K562 (cell line): Measurements from ENCODE around the gene SULT6B1. TPM values are rescaled to one million over a fixed set of nuclear protein-coding genes. Genes with fewer than 3 reads are reported as not detected.

Source experiments
- BCOR ChIP-seq: fragments of 450-650 bp; IDR thresholded peaks from 2 replicates; pipeline ENCODE4 v1.6.1; 2016
- CBX8 ChIP-seq: fragments of 200-600 bp; sonication (generic); IDR thresholded peaks from 2 replicates; pipeline ENCODE4 v1.6.1; 2012; ENCODE audit warnings: borderline replicate concordance, mixed run types, low read depth, mild to moderate bottlenecking, moderate library complexity, mixed read lengths, low read length, control low read depth, inconsistent platforms; ENCODE audit not compliant: poor library complexity, severe bottlenecking; ENCODE audit errors: extremely low read depth
- DMBX1 ChIP-seq: fragments of 250-450 bp; sonication (Bioruptor Pico); IDR thresholded peaks from 2 replicates; pipeline ENCODE4 v1.8.0; 2022; ENCODE audit warnings: inconsistent platforms, mild to moderate bottlenecking, moderate library complexity, borderline replicate concordance
- FOSL1 ChIP-seq: fragments of 200-800 bp; sonication (Bioruptor generic); conservative IDR thresholded peaks from 2 replicates; pipeline ENCODE4 v1.6.1; 2016; ENCODE audit warnings: missing genetic modification characterization, missing compliant biosample characterization
- FOXA1 ChIP-seq: fragments of 450-650 bp; IDR thresholded peaks from 2 replicates; pipeline ENCODE4 v1.6.1; 2016; ENCODE audit warnings: mild to moderate bottlenecking, borderline replicate concordance
- GTF2F1 ChIP-seq: IDR thresholded peaks from 2 replicates; pipeline ENCODE4 v1.6.1; 2011; ENCODE audit warnings: low read depth, low read length, improper control_type of control experiment
- PRPF4 ChIP-seq: fragments of 200-400 bp; formaldehyde crosslinking; IDR thresholded peaks from one replicate; pipeline ENCODE4 v1.6.1; 2017; ENCODE audit warnings: low read length, low read depth, mild to moderate bottlenecking; ENCODE audit not compliant: insufficient read depth, poor library complexity, severe bottlenecking
- RBBP5 ChIP-seq: fragments of 200-600 bp; sonication (generic); IDR thresholded peaks from 2 replicates; pipeline ENCODE4 v1.6.1; 2012; ENCODE audit warnings: borderline replicate concordance, mild to moderate bottlenecking, low read length, control low read depth, inconsistent platforms; ENCODE audit not compliant: insufficient read depth, poor library complexity, severe bottlenecking
- ZNF184 ChIP-seq: sonication (generic); formaldehyde crosslinking; IDR thresholded peaks from 2 replicates; pipeline ENCODE4 v1.5.0; 2020; ENCODE audit warnings: missing genetic modification reagents
- ZNF282 ChIP-seq: sonication (generic); formaldehyde crosslinking; IDR thresholded peaks from 2 replicates; pipeline ENCODE4 v1.8.1; 2023; ENCODE audit warnings: missing genetic modification reagents
- ZNF436 ChIP-seq: fragments of 250-450, 450-650 bp; sonication (Bioruptor Pico); formaldehyde crosslinking; IDR thresholded peaks from 2 replicates; pipeline ENCODE4 v1.7.0; 2020; ENCODE audit warnings: mild to moderate bottlenecking
- ZNF444 ChIP-seq: fragments of 250-450 bp; sonication (Bioruptor Pico); IDR thresholded peaks from 2 replicates; pipeline ENCODE4 v1.4.0; 2020; ENCODE audit warnings: mild to moderate bottlenecking, moderate library complexity
- ZNF445 ChIP-seq: fragments of 250-450 bp; sonication (Bioruptor Pico); IDR thresholded peaks from 2 replicates; pipeline ENCODE4 v1.4.0; 2020; ENCODE audit warnings: low read depth, mild to moderate bottlenecking, moderate library complexity
- ZNF561 ChIP-seq: fragments of 450-650 bp; formaldehyde crosslinking; conservative IDR thresholded peaks from 2 replicates; pipeline ENCODE4 v1.4.0; 2020; ENCODE audit warnings: mild to moderate bottlenecking, moderate library complexity
- polyA plus RNA-seq, 8 experiments: library from polyadenylated mRNA; depleted of rRNA in 4 of 8; stranded (reverse) in 5 of 8; unstranded in 3 of 8; fragments of >200 nt; fragmentation: Nextera tagmentation in 2 of 8; fragmentation: Illumina TruSeq in 1 of 8; extraction: Ambion mirVana in 2 of 8; extraction: Trizol in 1 of 8; gene quantifications; 2 replicates each; pipeline versions ENCODE4 v1.2.1 to v1.2.3, GENCODE V29; 2011 to 2014; ENCODE audit warnings: inconsistent platforms in 1 of 8, missing spikeins in 1 of 8
- total RNA-seq, 7 experiments: library from RNA; depleted of rRNA in 6 of 7; stranded (reverse); fragments of >200 nt in 6 of 7; fragmentation: Illumina TruSeq in 2 of 7; extraction: Trizol in 2 of 7; gene quantifications; 2 replicates each; pipeline versions ENCODE4 v1.2.1 to v1.2.3, GENCODE V29; 2011 to 2021; ENCODE audit warnings: low replicate concordance in 1 of 7
- TF ChIP-seq, protein P1 (sequence below): fragments of 250-450 bp; sonication (Bioruptor Pico); IDR thresholded peaks from 2 replicates; pipeline ENCODE4 v1.4.0; 2020; ENCODE audit warnings: mild to moderate bottlenecking
- TF ChIP-seq, protein P2 (sequence below): sonication (generic); formaldehyde crosslinking; IDR thresholded peaks from 2 replicates; pipeline ENCODE4 v1.8.0; 2023; ENCODE audit warnings: mild to moderate bottlenecking, missing genetic modification reagents
- TF ChIP-seq, protein P3 (sequence below): sonication (generic); formaldehyde crosslinking; IDR thresholded peaks from 2 replicates; pipeline ENCODE4 v1.8.0; 2022; ENCODE audit warnings: mild to moderate bottlenecking, low read depth, missing genetic modification reagents
- TF ChIP-seq, protein P4 (sequence below): sonication (generic); formaldehyde crosslinking; IDR thresholded peaks from 2 replicates; pipeline ENCODE4 v1.8.0; 2022; ENCODE audit warnings: missing genetic modification reagents, mild to moderate bottlenecking, moderate library complexity, borderline replicate concordance
- TF ChIP-seq, protein P5 (sequence below): fragments of 450-650 bp; IDR thresholded peaks from one replicate; pipeline ENCODE4 v1.6.1; 2018; ENCODE audit warnings: mild to moderate bottlenecking, moderate library complexity; ENCODE audit not compliant: partially characterized antibody

SULT6B1 gene
- total and polyA plus RNA-seq, 9 of the 15 experiments (the other 6 are each of a cell fraction or from before 2014, with no cell fraction given) = not detected

- TF ChIP-seq, protein P1, sequence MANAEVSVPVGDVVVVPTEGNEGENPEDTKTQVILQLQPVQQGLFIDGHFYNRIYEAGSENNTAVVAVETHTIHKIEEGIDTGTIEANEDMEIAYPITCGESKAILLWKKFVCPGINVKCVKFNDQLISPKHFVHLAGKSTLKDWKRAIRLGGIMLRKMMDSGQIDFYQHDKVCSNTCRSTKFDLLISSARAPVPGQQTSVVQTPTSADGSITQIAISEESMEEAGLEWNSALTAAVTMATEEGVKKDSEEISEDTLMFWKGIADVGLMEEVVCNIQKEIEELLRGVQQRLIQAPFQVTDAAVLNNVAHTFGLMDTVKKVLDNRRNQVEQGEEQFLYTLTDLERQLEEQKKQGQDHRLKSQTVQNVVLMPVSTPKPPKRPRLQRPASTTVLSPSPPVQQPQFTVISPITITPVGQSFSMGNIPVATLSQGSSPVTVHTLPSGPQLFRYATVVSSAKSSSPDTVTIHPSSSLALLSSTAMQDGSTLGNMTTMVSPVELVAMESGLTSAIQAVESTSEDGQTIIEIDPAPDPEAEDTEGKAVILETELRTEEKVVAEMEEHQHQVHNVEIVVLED (CRISPR knock-in tag) = peak; percentile 73
- TF ChIP-seq GTF2F1 = no peak
- TF ChIP-seq CBX8 = no peak
- TF ChIP-seq, protein P2, sequence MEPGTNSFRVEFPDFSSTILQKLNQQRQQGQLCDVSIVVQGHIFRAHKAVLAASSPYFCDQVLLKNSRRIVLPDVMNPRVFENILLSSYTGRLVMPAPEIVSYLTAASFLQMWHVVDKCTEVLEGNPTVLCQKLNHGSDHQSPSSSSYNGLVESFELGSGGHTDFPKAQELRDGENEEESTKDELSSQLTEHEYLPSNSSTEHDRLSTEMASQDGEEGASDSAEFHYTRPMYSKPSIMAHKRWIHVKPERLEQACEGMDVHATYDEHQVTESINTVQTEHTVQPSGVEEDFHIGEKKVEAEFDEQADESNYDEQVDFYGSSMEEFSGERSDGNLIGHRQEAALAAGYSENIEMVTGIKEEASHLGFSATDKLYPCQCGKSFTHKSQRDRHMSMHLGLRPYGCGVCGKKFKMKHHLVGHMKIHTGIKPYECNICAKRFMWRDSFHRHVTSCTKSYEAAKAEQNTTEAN (CRISPR knock-in tag) = no peak
- peak; percentile 94 for TF ChIP-seq RBBP5
- peak; percentile 62; the same call in 1 of the 2 replicates for TF ChIP-seq DMBX1 (CRISPR knock-in tag)
- no peak for TF ChIP-seq BCOR
- TF ChIP-seq FOXA1 = no peak
- TF ChIP-seq, protein P3, sequence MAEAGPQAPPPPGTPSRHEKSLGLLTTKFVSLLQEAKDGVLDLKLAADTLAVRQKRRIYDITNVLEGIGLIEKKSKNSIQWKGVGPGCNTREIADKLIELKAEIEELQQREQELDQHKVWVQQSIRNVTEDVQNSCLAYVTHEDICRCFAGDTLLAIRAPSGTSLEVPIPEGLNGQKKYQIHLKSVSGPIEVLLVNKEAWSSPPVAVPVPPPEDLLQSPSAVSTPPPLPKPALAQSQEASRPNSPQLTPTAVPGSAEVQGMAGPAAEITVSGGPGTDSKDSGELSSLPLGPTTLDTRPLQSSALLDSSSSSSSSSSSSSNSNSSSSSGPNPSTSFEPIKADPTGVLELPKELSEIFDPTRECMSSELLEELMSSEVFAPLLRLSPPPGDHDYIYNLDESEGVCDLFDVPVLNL (CRISPR knock-in tag) = peak; percentile 78
- no peak for TF ChIP-seq ZNF282 (CRISPR knock-in tag)
- TF ChIP-seq PRPF4 = no peak
- TF ChIP-seq, protein P4, sequence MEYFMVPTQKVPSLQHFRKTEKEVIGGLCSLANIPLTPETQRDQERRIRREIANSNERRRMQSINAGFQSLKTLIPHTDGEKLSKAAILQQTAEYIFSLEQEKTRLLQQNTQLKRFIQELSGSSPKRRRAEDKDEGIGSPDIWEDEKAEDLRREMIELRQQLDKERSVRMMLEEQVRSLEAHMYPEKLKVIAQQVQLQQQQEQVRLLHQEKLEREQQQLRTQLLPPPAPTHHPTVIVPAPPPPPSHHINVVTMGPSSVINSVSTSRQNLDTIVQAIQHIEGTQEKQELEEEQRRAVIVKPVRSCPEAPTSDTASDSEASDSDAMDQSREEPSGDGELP = peak; percentile 69; the same call in 1 of the 2 replicates
- TF ChIP-seq FOSL1 = 0 out of 2 replicates have a peak, but pooled peaks have one; percentile 12
- TF ChIP-seq ZNF184 (CRISPR knock-in tag) = no peak
- TF ChIP-seq, protein P5, sequence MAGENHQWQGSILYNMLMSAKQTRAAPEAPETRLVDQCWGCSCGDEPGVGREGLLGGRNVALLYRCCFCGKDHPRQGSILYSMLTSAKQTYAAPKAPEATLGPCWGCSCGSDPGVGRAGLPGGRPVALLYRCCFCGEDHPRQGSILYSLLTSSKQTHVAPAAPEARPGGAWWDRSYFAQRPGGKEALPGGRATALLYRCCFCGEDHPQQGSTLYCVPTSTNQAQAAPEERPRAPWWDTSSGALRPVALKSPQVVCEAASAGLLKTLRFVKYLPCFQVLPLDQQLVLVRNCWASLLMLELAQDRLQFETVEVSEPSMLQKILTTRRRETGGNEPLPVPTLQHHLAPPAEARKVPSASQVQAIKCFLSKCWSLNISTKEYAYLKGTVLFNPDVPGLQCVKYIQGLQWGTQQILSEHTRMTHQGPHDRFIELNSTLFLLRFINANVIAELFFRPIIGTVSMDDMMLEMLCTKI = no peak
- TF ChIP-seq ZNF436 (CRISPR knock-in tag) = no peak
- TF ChIP-seq ZNF561 (CRISPR knock-in tag) = no peak
- TF ChIP-seq ZNF444 (CRISPR knock-in tag) = no peak
- TF ChIP-seq ZNF445 (CRISPR knock-in tag) = no peak
These were observed 8.1 kb upstream of the SULT6B1 start, which contains the start of gene CEBPZOS (continued) for GRCh38 chr2:37196320-37197195.
